AG04450 (cell line): ENCODE measurements around the gene INPP5J. TPM values are rescaled to one million over a fixed set of nuclear protein-coding genes. Genes with fewer than 3 reads are reported as not detected.

ENCODE experiments used
- CTCF ChIA-PET: fragments of 300-600, 350-600 bp; formaldehyde crosslinking; extraction: SDS; loops from one replicate; lab custom pipeline; 2022; ENCODE audit warnings: antibody characterized with exemption, inconsistent platforms; lab: Charles Lee
- POLR2A ChIA-PET: fragments of 350-600 bp; formaldehyde crosslinking; extraction: SDS; loops from one replicate; lab custom pipeline; 2021; ENCODE audit warnings: antibody characterized with exemption, inconsistent platforms; lab: Yijun Ruan, JAX
- DNase-seq: peaks from one replicate; pipeline ENCODE4 v3.0.0-alpha.2; 2011; ENCODE audit warnings: low read depth, low spot score
- H3K27ac ChIP-seq: one replicate; pipeline ENCODE4 v1.5.1; 2012; ENCODE audit warnings: low read depth, low read length, control low read depth
- H3K27me3 ChIP-seq: one replicate; pipeline ENCODE4 v1.6.0; 2012; ENCODE audit warnings: low read length; ENCODE audit not compliant: control insufficient read depth, insufficient read depth
- H3K4me3 ChIP-seq: 2 replicates; pipeline ENCODE4 v1.5.1; 2011; ENCODE audit warnings: mild to moderate bottlenecking, low read depth, low read length, control low read depth
- H3K9me3 ChIP-seq: 2 replicates; pipeline ENCODE4 v1.5.1; 2012; ENCODE audit warnings: low read length; ENCODE audit not compliant: control insufficient read depth, insufficient read depth
- polyA plus RNA-seq: library from polyadenylated mRNA; depleted of rRNA; stranded (reverse); fragments of >200 nt; gene quantifications from 2 replicates; pipeline ENCODE4 v1.2.3, GENCODE V29; 2011
- TF ChIP-seq, protein P1 (sequence below): IDR thresholded peaks from 2 replicates; pipeline ENCODE4 v1.5.1; 2011; ENCODE audit warnings: low read depth, low read length, control low read depth, inconsistent platforms

Gene INPP5J
- polyA plus RNA-seq, 1 experiment, result 0.91 TPM

DNA sequence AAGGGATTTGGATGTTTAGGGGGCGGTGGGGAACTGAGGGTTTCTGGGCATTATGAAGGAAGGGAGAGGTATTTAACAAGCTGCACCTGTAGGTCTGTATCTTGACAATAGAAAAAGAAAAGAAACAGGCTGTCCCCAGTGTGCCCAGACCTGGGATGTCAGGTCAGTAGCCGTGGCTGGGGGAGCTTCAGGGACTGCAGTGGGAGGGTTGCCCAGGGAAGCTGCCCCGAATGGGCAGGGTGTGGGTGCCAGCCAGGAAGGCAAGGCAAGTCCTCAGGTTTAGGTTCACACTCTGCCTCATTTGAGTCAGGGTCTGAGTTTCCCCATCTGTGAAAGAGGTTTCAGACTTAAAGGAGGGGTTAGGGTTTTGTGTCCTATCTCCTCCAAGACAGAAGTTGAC, 1.5 kb downstream of the INPP5J start:
- no peak for DNase-seq
- ChIA-PET POLR2A (interaction anchor here (0.6 kb wide), 1 partner anchor 203 kb away, joined by 5 read pairs; no protein-coding TSS in a partner anchor), CTCF (interaction anchor here (0.7 to 2.3 kb wide), 3 partner anchors 9 to 205 kb away, joined by 3 to 13 read pairs (median 6); partner anchors contain the start of gene SELENOM)
- Histone ChIP-seq H3K9me3 (no peaks in the 10 kb centered on the region; the same call in 1 of the 2 replicates), H3K27ac (no peak overlapping the region), H3K4me3 (no peak overlapping the region), H3K27me3 (peaks cover 2% of the 10 kb centered on the region)
- TF ChIP-seq, protein P1, sequence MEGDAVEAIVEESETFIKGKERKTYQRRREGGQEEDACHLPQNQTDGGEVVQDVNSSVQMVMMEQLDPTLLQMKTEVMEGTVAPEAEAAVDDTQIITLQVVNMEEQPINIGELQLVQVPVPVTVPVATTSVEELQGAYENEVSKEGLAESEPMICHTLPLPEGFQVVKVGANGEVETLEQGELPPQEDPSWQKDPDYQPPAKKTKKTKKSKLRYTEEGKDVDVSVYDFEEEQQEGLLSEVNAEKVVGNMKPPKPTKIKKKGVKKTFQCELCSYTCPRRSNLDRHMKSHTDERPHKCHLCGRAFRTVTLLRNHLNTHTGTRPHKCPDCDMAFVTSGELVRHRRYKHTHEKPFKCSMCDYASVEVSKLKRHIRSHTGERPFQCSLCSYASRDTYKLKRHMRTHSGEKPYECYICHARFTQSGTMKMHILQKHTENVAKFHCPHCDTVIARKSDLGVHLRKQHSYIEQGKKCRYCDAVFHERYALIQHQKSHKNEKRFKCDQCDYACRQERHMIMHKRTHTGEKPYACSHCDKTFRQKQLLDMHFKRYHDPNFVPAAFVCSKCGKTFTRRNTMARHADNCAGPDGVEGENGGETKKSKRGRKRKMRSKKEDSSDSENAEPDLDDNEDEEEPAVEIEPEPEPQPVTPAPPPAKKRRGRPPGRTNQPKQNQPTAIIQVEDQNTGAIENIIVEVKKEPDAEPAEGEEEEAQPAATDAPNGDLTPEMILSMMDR, result no peak

DNA sequence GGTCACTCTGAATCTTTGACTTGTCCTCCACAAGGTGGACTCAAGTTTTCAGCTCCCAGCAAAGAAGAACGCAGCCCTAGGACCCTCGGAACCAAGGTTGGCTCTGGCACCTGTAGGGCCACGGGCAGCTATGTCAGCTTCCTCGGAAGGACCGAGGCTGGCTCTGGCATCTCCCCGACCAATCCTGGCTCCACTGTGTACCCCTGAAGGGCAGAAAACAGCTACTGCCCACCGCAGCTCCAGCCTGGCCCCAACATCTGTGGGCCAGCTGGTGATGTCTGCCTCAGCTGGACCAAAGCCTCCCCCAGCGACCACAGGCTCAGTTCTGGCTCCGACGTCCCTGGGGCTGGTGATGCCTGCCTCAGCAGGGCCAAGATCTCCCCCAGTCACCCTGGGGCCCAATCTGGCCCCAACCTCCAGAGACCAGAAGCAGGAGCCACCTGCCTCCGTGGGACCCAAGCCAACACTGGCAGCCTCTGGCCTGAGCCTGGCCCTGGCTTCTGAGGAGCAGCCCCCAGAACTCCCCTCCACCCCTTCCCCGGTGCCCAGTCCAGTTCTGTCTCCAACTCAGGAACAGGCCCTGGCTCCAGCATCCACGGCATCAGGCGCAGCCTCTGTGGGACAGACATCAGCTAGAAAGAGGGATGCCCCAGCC, 2.2 kb downstream of the INPP5J start:
- POLR2A ChIA-PET, result interaction anchor here (0.6 kb wide), 1 partner anchor 203 kb away, joined by 5 read pairs; no protein-coding TSS in a partner anchor
- CTCF ChIA-PET, result interaction anchor here (0.7 to 2.3 kb wide), 2 partner anchors 17 to 205 kb away, joined by 6 to 13 read pairs; partner anchors contain the start of gene SELENOM

DNA sequence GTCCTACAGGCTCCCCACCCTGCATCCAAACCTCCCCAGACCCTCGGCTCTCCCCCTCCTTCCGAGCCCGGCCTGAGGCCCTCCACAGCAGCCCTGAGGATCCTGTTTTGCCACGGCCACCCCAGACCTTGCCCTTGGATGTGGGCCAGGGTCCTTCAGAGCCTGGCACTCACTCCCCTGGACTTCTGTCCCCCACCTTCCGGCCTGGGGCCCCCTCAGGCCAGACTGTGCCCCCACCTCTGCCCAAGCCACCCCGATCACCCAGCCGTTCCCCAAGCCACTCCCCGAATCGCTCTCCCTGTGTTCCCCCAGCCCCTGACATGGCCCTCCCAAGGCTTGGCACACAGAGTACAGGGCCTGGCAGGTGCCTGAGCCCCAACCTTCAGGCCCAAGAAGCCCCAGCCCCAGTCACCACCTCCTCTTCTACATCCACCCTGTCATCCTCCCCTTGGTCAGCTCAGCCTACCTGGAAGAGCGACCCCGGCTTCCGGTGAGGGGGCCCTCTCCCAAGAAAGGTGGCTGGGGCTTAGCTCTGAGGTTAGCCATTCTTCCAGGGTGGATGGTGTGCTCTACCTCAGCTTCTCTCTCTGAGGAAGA, 2.9 kb downstream of the INPP5J start:
- Histone ChIP-seq H3K9me3 (no peaks in the 10 kb centered on the region; the same call in 1 of the 2 replicates), H3K4me3 (no peak overlapping the region), H3K27ac (no peak overlapping the region), H3K27me3 (peaks cover 2% of the 10 kb centered on the region)
- CTCF ChIA-PET, result interaction anchor here (2.3 kb wide), 1 partner anchor 18 kb away, joined by 13 read pairs; the partner anchor contains the start of gene SELENOM
- DNase-seq, result no peak
- POLR2A ChIA-PET, result no interaction called here
- TF ChIP-seq, protein P1, result no peak

More for the DNA sequence above, 2.2 kb downstream of the INPP5J start:
- DNase-seq, result no peak
- Histone ChIP-seq H3K27me3 (peaks cover 2% of the 10 kb centered on the region), H3K9me3 (no peaks in the 10 kb centered on the region; the same call in 1 of the 2 replicates), H3K27ac (no peak overlapping the region), H3K4me3 (no peak overlapping the region)
- TF ChIP-seq, protein P1, result no peak

DNA sequence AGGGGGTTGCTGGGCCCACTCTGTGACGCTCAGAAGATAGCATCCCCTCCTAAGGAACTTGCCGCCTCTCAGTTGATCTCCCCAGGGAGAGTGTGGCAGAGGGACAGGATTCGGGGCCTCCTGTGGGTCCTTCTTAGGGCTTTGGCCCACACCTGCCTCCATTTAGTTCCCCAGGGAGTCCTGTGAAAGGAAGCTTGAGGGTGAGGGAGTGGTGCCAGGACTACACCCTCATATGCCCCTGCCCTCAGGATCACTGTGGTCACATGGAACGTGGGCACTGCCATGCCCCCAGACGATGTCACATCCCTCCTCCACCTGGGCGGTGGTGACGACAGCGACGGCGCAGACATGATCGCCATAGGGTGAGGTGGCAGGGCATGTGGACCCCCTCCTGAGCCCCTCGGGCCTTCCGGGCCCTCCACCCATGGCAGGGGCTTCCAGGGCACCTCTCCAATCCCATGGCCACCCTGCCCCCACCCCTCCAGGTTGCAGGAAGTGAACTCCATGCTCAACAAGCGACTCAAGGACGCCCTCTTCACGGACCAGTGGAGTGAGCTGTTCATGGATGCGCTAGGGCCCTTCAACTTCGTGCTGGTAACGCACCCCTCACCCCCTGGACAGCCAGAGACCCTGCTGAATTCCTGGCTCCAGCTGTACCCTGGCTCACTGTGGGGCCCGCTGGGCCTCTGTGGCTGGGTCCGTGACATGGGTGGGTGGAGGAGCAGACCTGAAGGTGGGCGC, 3.5 kb downstream of the INPP5J start:
- Histone ChIP-seq H3K9me3 (no peaks in the 10 kb centered on the region; the same call in 1 of the 2 replicates), H3K27me3 (peaks cover 2% of the 10 kb centered on the region), H3K27ac (no peak overlapping the region), H3K4me3 (no peak overlapping the region)
- ChIA-PET CTCF (interaction anchor here (2.3 kb wide), 1 partner anchor 18 kb away, joined by 13 read pairs; the partner anchor contains the start of gene SELENOM), POLR2A (no interaction called here)
- DNase-seq, result no peak
- TF ChIP-seq, protein P1, result no peak
